Right hindlimb (tissue), 1 donor: ENCODE results near the gene TCF3.

ENCODE experiments used
- DNase-seq: peaks from one replicate; pipeline ENCODE4 v3.0.0-alpha.2; 2018

TCF3 gene

GRCh38 chr19:1629256-1629808 is 23.1 kb downstream of the TCF3 start:
- DNase-seq = no peak

- DNase-seq = no peak
These were observed 25.2 kb downstream of the TCF3 start for GRCh38 chr19:1627194-1627593.

GRCh38 chr19:1626417-1627010 is 25.9 kb downstream of the TCF3 start:
- no peak for DNase-seq

GRCh38 chr19:1624458-1624857 is 28.0 kb downstream of the TCF3 start:
- no peak for DNase-seq

DNA sequence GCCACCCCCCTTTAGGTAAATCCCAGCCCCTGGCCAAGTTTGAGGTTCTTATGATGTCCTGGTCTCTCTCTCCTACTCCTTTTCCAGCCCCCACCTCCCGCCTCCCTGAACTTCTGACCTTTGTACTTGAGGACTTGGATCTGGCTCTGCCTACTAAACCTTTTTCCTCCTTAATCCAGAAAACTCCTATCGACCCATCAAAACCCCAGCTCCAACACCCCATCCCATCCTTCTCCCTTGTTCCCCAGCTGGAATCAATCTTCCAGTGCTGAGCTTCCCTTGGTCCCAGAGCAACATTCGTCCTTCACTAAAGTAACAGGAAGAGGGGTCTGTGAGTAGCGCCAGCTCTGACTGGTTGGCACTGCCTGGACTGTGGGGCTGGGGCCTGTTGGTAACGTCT is 29.9 kb downstream of the TCF3 start:
- DNase-seq = no peak

GRCh38 chr19:1622007-1622406 is 30.4 kb downstream of the TCF3 start:
- DNase-seq = no peak

DNA sequence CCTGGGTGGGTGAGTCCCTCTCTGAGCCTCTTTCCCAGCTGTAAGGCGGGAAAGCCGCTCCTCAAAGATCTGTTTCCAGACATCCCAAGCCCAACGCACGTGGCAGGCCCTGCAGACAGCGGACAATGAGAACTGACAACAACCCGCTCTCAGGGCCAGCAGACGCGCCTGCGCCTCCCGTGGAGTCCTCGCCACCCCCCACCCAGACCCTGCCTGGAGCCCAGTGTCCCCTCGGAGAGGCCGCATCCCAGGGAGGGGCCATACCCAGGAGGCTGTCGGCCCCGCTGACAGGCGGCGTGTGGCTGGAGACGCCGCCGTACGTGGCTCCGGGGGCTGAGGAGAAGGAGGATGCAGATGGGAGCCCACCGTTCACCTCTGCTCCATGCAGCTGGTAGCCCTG is 30.8 kb downstream of the TCF3 start:
- DNase-seq = no peak

- DNase-seq = no peak
These were observed 31.4 kb downstream of the TCF3 start for GRCh38 chr19:1621021-1621420.

DNA sequence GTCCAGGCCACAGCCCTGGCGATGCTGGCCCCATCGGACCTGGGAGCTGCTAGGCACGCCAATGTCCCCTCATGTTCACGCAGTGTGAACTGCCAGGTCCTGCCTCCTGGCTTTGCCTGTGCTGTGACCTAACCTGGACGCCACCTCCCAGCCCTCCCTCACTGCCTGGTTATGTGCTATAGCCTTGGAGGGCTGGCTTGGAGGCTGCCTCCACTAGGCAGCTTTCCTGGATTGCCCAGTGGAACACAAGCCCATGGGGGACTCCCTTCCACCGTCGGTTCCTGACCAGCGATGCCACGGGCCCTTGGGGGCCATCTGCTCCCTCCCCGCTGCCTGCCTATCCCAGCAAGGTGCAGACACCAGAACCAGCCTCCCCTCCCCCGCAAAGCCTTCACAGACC is 31.9 kb downstream of the TCF3 start:
- DNase-seq = no peak

GRCh38 chr19:1619703-1620102 is 32.7 kb downstream of the TCF3 start:
- DNase-seq = no peak

GRCh38 chr19:1619094-1619439 is 33.3 kb downstream of the TCF3 start:
- DNase-seq = no peak

DNA sequence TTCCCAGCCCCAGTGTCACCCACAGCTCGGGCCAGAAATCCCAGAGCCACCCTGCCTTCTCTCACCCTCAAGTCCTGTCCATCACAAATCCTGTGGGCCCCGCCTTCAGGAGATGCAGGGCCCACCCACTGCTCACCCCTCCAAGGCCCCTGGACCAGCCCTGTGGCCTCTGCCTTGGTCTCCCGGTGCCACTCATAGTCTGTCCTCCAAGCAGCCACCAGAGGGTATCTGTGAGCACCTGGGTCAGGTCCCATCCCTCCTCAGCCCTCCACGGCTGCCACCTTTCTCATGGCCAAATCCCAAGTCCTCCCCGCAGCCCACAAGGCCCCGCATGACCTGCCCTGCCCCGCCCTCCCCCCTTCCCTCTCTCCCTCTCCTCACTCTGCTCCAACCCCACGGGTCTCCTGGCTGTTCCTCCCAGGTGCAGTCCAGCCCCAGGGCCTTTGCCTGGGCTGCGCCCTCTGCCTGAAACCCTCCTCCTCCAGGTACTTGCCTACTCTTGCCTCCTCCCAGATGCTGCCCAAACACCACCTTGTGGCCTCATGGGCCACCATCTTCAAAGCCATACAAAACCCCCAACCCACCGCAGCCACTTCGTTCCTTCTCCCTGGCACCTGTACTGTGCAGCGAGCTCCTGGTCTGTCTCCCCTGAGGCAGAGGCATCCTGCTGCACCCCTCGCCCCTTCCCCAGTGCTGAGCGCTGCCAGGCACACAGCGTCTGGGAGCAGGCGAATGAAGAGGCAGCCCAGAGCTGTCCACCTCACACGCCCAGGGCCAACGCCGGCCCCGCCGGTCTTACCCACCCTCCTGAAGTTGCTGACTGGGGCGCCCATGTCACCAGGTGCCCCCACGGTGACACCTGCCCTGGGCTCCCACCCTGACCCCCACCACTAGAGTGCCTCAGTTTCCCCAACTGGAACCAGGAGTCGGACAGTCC is 34.0 kb downstream of the TCF3 start:
- DNase-seq = no peak

GRCh38 chr19:1616875-1617274 is 35.5 kb downstream of the TCF3 start:
- no peak for DNase-seq

- no peak for DNase-seq
These were observed 36.0 kb downstream of the TCF3 start for GRCh38 chr19:1616396-1616795.

DNA sequence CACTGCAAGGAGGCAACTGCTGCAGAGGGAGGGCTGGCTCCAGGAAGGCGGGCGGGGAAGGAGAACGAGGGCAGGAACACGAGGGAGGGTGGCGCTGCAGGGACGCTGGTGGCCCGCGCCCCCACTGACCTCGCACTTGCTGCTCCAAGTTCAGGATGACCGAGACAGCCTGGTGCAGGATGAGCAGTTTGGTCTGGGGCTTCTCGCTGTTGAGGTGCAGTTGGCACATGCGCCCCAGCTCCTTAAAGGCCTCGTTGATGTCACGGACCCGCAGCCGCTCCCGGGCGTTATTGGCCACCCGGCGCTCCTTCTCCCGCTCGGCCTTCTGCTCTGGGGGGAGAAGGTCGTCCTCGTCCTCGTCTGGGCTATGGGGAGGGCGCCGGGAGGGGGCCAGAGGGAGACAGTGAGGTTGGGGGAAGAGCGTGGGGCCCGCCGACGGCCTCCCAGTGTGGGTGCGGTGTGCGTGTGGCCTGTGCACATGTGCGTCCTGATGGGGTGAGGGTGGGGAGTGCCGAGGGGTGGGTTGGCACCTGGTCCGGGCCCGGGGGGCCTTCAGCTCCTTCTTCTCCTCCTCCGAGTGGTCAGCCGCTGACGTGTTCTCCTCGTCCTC is 37.2 kb downstream of the TCF3 start:
- no peak for DNase-seq

- no peak for DNase-seq
These were observed 38.4 kb downstream of the TCF3 start for GRCh38 chr19:1613808-1614570.

DNA sequence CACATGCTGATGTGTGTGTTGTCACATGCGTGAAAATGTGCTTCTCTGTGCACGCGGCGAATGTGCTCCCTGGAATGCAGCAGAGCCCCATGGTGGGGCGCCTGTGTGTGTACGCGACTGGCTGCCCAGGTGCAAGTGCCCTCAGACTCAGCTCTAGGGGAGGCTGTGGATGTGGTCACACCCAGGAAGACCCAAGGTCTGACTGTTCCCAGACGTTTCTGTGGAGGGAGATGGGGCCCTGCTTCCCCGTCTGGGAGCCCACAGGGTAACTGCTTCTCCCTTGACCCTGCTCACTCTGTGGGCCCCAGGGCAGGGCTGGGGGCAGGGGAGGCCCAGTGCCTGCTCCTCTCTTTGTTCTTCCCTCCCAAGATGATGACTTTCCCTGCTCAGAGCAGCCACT is 39.3 kb downstream of the TCF3 start:
- no peak for DNase-seq

GRCh38 chr19:1612114-1613086 is 40.0 kb downstream of the TCF3 start:
- no peak for DNase-seq

DNA sequence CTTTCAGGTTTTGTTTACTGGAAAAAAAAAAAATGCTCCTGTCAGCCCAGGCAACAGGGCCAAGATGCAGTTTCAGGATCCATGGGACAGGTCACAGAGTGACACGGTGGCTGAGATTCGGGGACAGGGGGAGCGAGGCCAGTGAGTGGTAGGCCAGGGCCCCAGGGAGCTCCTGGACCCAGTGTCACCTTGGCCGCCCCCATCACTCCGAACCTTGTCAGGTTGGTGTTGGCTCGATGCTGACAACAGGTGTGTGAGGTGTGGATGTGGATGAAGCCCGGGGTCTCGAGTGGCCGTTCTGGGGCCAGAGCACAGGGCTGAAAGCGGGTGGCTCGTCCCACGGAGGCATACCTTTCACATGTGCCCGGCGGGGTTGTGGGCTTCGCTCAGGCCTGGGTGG is 41.1 kb downstream of the TCF3 start:
- no peak for DNase-seq

DNA sequence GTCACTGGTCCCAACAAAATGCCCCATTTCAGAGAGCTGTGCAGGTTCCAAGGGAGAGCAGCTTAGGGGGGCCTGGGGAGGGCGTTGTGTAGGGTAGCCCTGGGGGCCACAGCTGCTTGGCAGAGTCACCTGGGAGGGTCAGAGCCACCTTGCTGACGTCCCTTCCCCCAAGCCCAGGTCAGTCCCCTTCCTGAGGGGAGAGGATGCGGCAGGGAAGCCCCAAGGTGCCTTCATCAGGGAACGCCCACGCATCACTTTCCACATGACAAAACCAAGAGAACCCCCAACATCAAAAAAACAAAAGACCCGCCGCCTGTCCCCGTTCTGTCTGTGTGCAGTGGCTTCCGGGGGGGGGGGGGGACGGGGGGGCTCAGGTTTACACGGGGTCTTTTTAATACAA is 41.8 kb downstream of the TCF3 start:
- DNase-seq = no peak

DNA sequence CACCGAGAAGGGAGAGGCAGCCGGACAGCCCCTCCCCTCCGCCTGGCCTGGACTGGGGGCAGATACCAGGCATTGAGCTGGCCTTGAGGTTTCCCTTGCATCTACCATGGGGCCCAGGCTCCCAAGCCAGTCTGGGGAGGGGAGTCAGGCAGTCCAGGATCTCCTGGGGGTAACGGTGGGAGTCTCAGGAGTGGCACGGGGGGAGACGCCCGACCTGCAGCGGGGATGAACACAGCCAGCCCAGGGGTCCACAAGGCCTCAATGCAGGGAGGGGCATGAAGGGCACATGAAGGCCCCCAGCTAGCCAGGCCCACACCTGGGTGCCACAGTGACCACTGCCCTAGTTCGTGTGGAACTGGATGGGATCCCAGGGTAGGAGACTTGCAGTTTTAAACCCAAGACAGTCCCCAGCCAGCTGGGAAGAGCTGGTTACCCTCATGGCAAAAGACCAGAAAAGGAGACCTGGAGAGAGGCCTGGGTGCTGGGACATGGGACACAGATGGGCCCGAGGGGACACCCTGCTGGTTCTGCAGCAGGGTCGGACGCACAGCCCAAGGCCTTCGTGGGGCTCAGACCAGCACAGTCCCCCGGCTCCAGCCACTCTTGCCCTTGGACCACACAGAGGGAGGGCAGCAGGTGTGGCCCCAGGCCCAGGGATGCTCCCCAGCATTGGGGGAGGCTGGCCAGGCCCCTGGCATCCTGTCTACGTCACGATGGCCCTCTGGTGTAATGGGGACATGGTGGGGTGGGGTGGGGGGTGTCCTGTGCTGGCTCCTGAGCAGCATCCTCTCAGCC is 42.5 kb downstream of the TCF3 start:
- no peak for DNase-seq
